HCT116 (cell line): ENCODE data around the gene IL3RA. TPM values are rescaled to one million over a fixed set of nuclear protein-coding genes. Genes with fewer than 3 reads are reported as not detected.

Source experiments
- ATAC-seq: fragments of 200-7000 bp; cut with Tn5 transposase; 2 replicates; pipeline ENCODE4 v1.9.1; 2020; ENCODE audit warnings: mild to moderate bottlenecking, moderate library complexity
- BruUV-seq: library from RNA; stranded (reverse); fragments of 400-500 nt; replicated peaks from 2 replicates; lab custom pipeline; 2021; lab: Mats Ljungman, UMichigan
- CTCF ChIA-PET: fragments of 300-600 bp; sonication (Branson Sonifier 250); formaldehyde crosslinking; loops from one replicate; lab custom pipeline; 2021; ENCODE audit warnings: antibody characterized with exemption; lab: Charles Lee
- POLR2A ChIA-PET: fragments of 300-600, 350-600 bp; sonication (Branson Sonifier 250); formaldehyde crosslinking; loops from one replicate; lab custom pipeline; 2021; ENCODE audit warnings: antibody characterized with exemption; lab: Charles Lee
- RAD21 ChIA-PET, 2 experiments: fragments of 300-600 bp; sonication (Branson Sonifier 250); formaldehyde crosslinking; loops; one replicate each; lab custom pipeline; 2023; ENCODE audit warnings: low total read pairs in 2 of 2; ENCODE audit not compliant: uncharacterized antibody in 2 of 2, unreplicated experiment in 2 of 2, low non-redundant PET in 1 of 2; lab: Charles Lee
- DNase-seq: peaks from one replicate; pipeline ENCODE4 v3.0.0-alpha.2; 2010; ENCODE audit warnings: low read depth, low spot score
- H2AFZ ChIP-seq: fragments of 200-600 bp; shearing (Covaris generic), sonication (generic); 2 replicates; pipeline ENCODE4 v1.6.1; 2017; ENCODE audit warnings: low read depth, mixed run types, mixed read lengths, antibody characterized with exemption, low read length; ENCODE audit not compliant: poor library complexity, severe bottlenecking
- H3K27ac ChIP-seq: 2 replicates; pipeline ENCODE4 v1.5.1; 2012; ENCODE audit warnings: low read depth, low read length
- H3K27me3 ChIP-seq: fragments of 200-600 bp; sonication (generic); 2 replicates; pipeline ENCODE4 v1.6.1; 2016; ENCODE audit warnings: mixed run types, low read length, mixed read lengths; ENCODE audit not compliant: insufficient read depth
- H3K36me3 ChIP-seq, 2 experiments: fragments of 200-500 bp in 1 of 2; fragments of 200-600 bp in 1 of 2; sonication (Bioruptor generic) in 1 of 2; sonication (generic) in 1 of 2; 2 replicates each; pipeline versions ENCODE4 v1.5.1 to v1.6.1; 2014 to 2016; ENCODE audit warnings: low read length in 2 of 2, inconsistent platforms in 1 of 2, mixed read lengths in 1 of 2, mixed run types in 1 of 2; ENCODE audit not compliant: insufficient read depth in 2 of 2, control insufficient read depth in 1 of 2
- H3K4me1 ChIP-seq, 2 experiments: fragments of 200-600 bp in 1 of 2; sonication (generic) in 1 of 2; 2 replicates each; pipeline versions ENCODE4 v1.5.1 to v1.6.1; 2012 to 2017; ENCODE audit warnings: low read length in 2 of 2, inconsistent platforms in 1 of 2, mild to moderate bottlenecking in 1 of 2, mixed read lengths in 1 of 2, mixed run types in 1 of 2, moderate library complexity in 1 of 2; ENCODE audit not compliant: insufficient read depth in 2 of 2, control insufficient read depth in 1 of 2
- H3K4me2 ChIP-seq: fragments of 200-600 bp; sonication (generic); 2 replicates; pipeline ENCODE4 v1.6.1; 2017; ENCODE audit warnings: mixed run types, low read length, mixed read lengths
- H3K4me3 ChIP-seq, 2 experiments: fragments of 200-600 bp in 1 of 2; sonication (generic) in 1 of 2; replicated peaks in 1 of 2; 2 replicates each; pipeline ENCODE4 v1.5.1; 2011 to 2016; ENCODE audit warnings: low read length in 2 of 2, control low read depth in 1 of 2, low read depth in 1 of 2, mild to moderate bottlenecking in 1 of 2, mixed read lengths in 1 of 2, mixed run types in 1 of 2
- H3K79me2 ChIP-seq: fragments of 200-600 bp; sonication (generic); 2 replicates; pipeline ENCODE4 v1.6.1; 2017; ENCODE audit warnings: mild to moderate bottlenecking, mixed run types, low read length, moderate library complexity, mixed read lengths; ENCODE audit not compliant: insufficient read depth
- H3K9ac ChIP-seq: fragments of 200-600 bp; sonication (generic); 2 replicates; pipeline ENCODE4 v1.6.1; 2016; ENCODE audit warnings: low read length, mixed read lengths
- H3K9me2 ChIP-seq: fragments of 200-600 bp; sonication (generic), shearing (Covaris generic); 2 replicates; pipeline ENCODE4 v1.6.1; 2017; ENCODE audit warnings: mixed run types, mild to moderate bottlenecking, moderate library complexity; ENCODE audit not compliant: insufficient read depth
- H3K9me3 ChIP-seq, 2 experiments: fragments of 200-500 bp in 1 of 2; fragments of 200-600 bp in 1 of 2; sonication (Bioruptor generic) in 1 of 2; sonication (generic) in 1 of 2; 2 replicates each; pipeline ENCODE4 v1.6.1; 2014 to 2017; ENCODE audit warnings: low read length in 2 of 2, mixed read lengths in 2 of 2, inconsistent platforms in 1 of 2, low read depth in 1 of 2, mild to moderate bottlenecking in 1 of 2, mixed run types in 1 of 2, moderate library complexity in 1 of 2; ENCODE audit not compliant: control insufficient read depth in 1 of 2, insufficient read depth in 1 of 2
- H4K20me1 ChIP-seq: fragments of 200-600 bp; sonication (generic), shearing (Covaris generic); 2 replicates; pipeline ENCODE4 v1.6.1; 2017; ENCODE audit warnings: mixed run types, mild to moderate bottlenecking, moderate library complexity; ENCODE audit not compliant: insufficient read depth
- ATF3 ChIP-seq: IDR thresholded peaks from 2 replicates; pipeline ENCODE4 v1.6.1; 2012
- EZH2 ChIP-seq: fragments of 200-600 bp; sonication (generic); IDR thresholded peaks from 2 replicates; pipeline ENCODE4 v1.6.1; 2017; ENCODE audit warnings: antibody characterized with exemption, mixed run types
- EZH2phosphoT487 ChIP-seq: fragments of 200-600 bp; IDR thresholded peaks from 2 replicates; pipeline ENCODE4 v1.6.1; 2018; ENCODE audit warnings: antibody characterized with exemption, borderline replicate concordance
- FOSL1 ChIP-seq: IDR thresholded peaks from 2 replicates; pipeline ENCODE4 v1.6.1; 2012; ENCODE audit warnings: low read depth
- JUND ChIP-seq: IDR thresholded peaks from 2 replicates; pipeline ENCODE4 v1.6.1; 2012
- MAX ChIP-seq: IDR thresholded peaks from 2 replicates; pipeline ENCODE4 v1.6.1; 2012
- POLR2AphosphoS5 ChIP-seq: IDR thresholded peaks from 2 replicates; pipeline ENCODE4 v1.6.1; 2011; ENCODE audit warnings: mild to moderate bottlenecking, low read depth, low read length, moderate library complexity
- RAD21 ChIP-seq: IDR thresholded peaks from 2 replicates; pipeline ENCODE4 v1.6.1; 2012; ENCODE audit warnings: low read depth, mild to moderate bottlenecking
- REST ChIP-seq: IDR thresholded peaks from 2 replicates; pipeline ENCODE4 v1.6.1; 2012; ENCODE audit warnings: low read depth
- SRF ChIP-seq: IDR thresholded peaks from 2 replicates; pipeline ENCODE4 v1.6.1; 2012; ENCODE audit warnings: low read depth
- YY1 ChIP-seq: IDR thresholded peaks from 2 replicates; pipeline ENCODE4 v1.6.1; 2011; ENCODE audit warnings: low read length, low read depth, moderate library complexity, mild to moderate bottlenecking; ENCODE audit not compliant: insufficient replicate concordance; ENCODE audit errors: extremely low read depth
- ZNF274 ChIP-seq: fragments of 200-500 bp; sonication (Bioruptor generic); IDR thresholded peaks from 2 replicates; pipeline ENCODE4 v1.6.1; 2014; ENCODE audit warnings: mild to moderate bottlenecking, low read depth, low read length, inconsistent platforms
- intact Hi-C: fragments of 100-400 bp; cut with micrococcal nuclease; formaldehyde crosslinking; loops from 2 replicates; pipeline ENCODE4 v1.10.0; 2022
- total RNA-seq: library from RNA; stranded (reverse); gene quantifications from one replicate; pipeline ENCODE4 v1.2.1, GENCODE V29; 2021; ENCODE audit not compliant: unreplicated experiment

IL3RA gene
- total RNA-seq, 1 experiment from 2014 or later, result not detected

- Histone ChIP-seq H3K9me2 (no peaks in the 10 kb centered on the region), H3K4me2 (no peak overlapping the region), H3K4me3 (no peak overlapping the region), H2AFZ (no peak overlapping the region), H3K79me2 (no peaks in the 10 kb centered on the region), H3K36me3 (no peaks in the 10 kb centered on the region), H3K4me1 (no peaks in the 10 kb centered on the region), H3K9ac (no peak overlapping the region), H3K27me3 (no peaks in the 10 kb centered on the region), H4K20me1 (no peaks in the 10 kb centered on the region), H3K9me3 (no peaks in the 10 kb centered on the region; a peak in 1 of 4 replicates), H3K27ac (no peak overlapping the region)
- TF ChIP-seq FOSL1, result no peak
- ChIA-PET POLR2A (no interaction called here), RAD21 (no interaction called here), CTCF (no interaction called here)
- no peak for DNase-seq
- ATAC-seq, result no peak
- no TSS peak for BruUV-seq
- intact Hi-C loops, result no loop called here
Observed at GRCh38 chrX:1336948-1337779, 579 bp downstream of the IL3RA start.

GRCh38 chrX:1341545-1342184 lies 5.1 kb downstream of the IL3RA start:
- ChIA-PET POLR2A (no interaction called here), RAD21 (no interaction called here), CTCF (no interaction called here)
- H3K27ac ChIP-seq, result no peak overlapping the region
- H3K9me2 ChIP-seq, result no peaks in the 10 kb centered on the region
- BruUV-seq, result no TSS peak
- no peak overlapping the region for H3K4me3 ChIP-seq
- H3K36me3 ChIP-seq, result no peaks in the 10 kb centered on the region
- intact Hi-C loops, result no loop called here
- no peaks in the 10 kb centered on the region for H3K4me1 ChIP-seq
- no peaks in the 10 kb centered on the region; a peak in 1 of 4 replicates for H3K9me3 ChIP-seq
- no peak for DNase-seq
- no peak for ATAC-seq
- H3K4me2 ChIP-seq, result no peak overlapping the region
- H3K9ac ChIP-seq, result no peak overlapping the region
- no peaks in the 10 kb centered on the region for H4K20me1 ChIP-seq
- no peaks in the 10 kb centered on the region for H3K27me3 ChIP-seq
- no peak overlapping the region for H2AFZ ChIP-seq
- H3K79me2 ChIP-seq, result no peaks in the 10 kb centered on the region
- TF ChIP-seq EZH2phosphoT487, result no peak
- no peak for TF ChIP-seq POLR2AphosphoS5
- no peak for TF ChIP-seq MAX
- TF ChIP-seq ZNF274, result no peak
- TF ChIP-seq REST, result no peak
- TF ChIP-seq EZH2, result no peak
- no peak for TF ChIP-seq FOSL1
- TF ChIP-seq YY1, result no peak
- no peak for TF ChIP-seq JUND
- no peak for TF ChIP-seq ATF3
- TF ChIP-seq SRF, result no peak
- no peak for TF ChIP-seq RAD21
